Neural progenitor cell (in vitro differentiated cells): ENCODE results near the gene PDCD1.

Experiments used
- CTCF ChIP-seq: fragments of 200-600 bp; sonication (generic); IDR thresholded peaks from 2 replicates; pipeline ENCODE4 v1.5.1; 2017; ENCODE audit warnings: antibody characterized with exemption, mild to moderate bottlenecking
- EZH2 ChIP-seq: fragments of 200-600 bp; sonication (generic); IDR thresholded peaks from 2 replicates; pipeline ENCODE4 v1.6.1; 2017; ENCODE audit warnings: antibody characterized with exemption, mild to moderate bottlenecking, moderate library complexity

- TF ChIP-seq CTCF: no peak
- TF ChIP-seq EZH2: no peak
These were observed 332 bp upstream of the PDCD1 start for GRCh38 chr2:241859017-241859435.
